AG04450 (cell line): ENCODE results near the gene MYO5A. TPM values are rescaled to one million over a fixed set of nuclear protein-coding genes. Genes with fewer than 3 reads are reported as not detected.

ENCODE experiments used
- CTCF ChIA-PET: fragments of 300-600, 350-600 bp; formaldehyde crosslinking; extraction: SDS; loops from one replicate; lab custom pipeline; 2022; ENCODE audit warnings: antibody characterized with exemption, inconsistent platforms; lab: Charles Lee
- POLR2A ChIA-PET: fragments of 350-600 bp; formaldehyde crosslinking; extraction: SDS; loops from one replicate; lab custom pipeline; 2021; ENCODE audit warnings: antibody characterized with exemption, inconsistent platforms; lab: Yijun Ruan, JAX
- DNase-seq: peaks from one replicate; pipeline ENCODE4 v3.0.0-alpha.2; 2011; ENCODE audit warnings: low read depth, low spot score
- H3K27ac ChIP-seq: one replicate; pipeline ENCODE4 v1.5.1; 2012; ENCODE audit warnings: low read depth, low read length, control low read depth
- H3K27me3 ChIP-seq: one replicate; pipeline ENCODE4 v1.6.0; 2012; ENCODE audit warnings: low read length; ENCODE audit not compliant: control insufficient read depth, insufficient read depth
- H3K4me3 ChIP-seq: 2 replicates; pipeline ENCODE4 v1.5.1; 2011; ENCODE audit warnings: mild to moderate bottlenecking, low read depth, low read length, control low read depth
- H3K9me3 ChIP-seq: 2 replicates; pipeline ENCODE4 v1.5.1; 2012; ENCODE audit warnings: low read length; ENCODE audit not compliant: control insufficient read depth, insufficient read depth
- polyA plus RNA-seq: library from polyadenylated mRNA; depleted of rRNA; stranded (reverse); fragments of >200 nt; gene quantifications from 2 replicates; pipeline ENCODE4 v1.2.3, GENCODE V29; 2011
- TF ChIP-seq, protein P1 (sequence below): IDR thresholded peaks from 2 replicates; pipeline ENCODE4 v1.5.1; 2011; ENCODE audit warnings: low read depth, low read length, control low read depth, inconsistent platforms

Gene MYO5A
- polyA plus RNA-seq, 1 experiment: 37.2 TPM

DNA sequence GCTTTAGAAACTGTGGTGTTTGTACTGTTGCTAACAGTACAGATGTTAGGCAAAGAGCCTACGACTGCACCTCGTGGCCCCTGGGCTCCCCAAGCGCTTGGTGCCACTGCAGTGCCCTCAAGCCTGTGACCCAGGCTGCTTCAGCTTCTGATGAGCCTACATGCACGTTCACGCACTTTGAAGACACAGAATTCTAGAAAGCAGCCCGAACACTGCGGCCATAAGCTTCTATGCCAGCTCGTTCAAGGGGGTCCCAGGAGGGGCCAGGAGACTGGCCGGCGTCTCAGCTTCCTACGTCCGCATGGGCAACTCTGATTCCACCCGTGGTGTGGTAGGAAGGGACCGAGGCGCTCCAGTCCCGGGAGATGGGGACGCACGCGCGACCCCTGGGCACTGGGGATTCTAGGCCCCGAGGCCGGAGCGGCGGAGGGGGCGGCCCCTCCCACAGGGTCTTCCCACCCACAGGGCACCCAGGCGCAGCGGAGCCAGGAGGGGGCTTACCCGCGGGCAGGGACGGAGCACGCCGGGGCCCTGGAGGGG lies 233.7 kb downstream of the MYO5A start:
- Histone ChIP-seq H3K27ac (no peak overlapping the region), H3K27me3 (peaks cover 34% of the 10 kb centered on the region), H3K9me3 (no peaks in the 10 kb centered on the region), H3K4me3 (no peak overlapping the region)
- DNase-seq: no peak
- TF ChIP-seq, protein P1, sequence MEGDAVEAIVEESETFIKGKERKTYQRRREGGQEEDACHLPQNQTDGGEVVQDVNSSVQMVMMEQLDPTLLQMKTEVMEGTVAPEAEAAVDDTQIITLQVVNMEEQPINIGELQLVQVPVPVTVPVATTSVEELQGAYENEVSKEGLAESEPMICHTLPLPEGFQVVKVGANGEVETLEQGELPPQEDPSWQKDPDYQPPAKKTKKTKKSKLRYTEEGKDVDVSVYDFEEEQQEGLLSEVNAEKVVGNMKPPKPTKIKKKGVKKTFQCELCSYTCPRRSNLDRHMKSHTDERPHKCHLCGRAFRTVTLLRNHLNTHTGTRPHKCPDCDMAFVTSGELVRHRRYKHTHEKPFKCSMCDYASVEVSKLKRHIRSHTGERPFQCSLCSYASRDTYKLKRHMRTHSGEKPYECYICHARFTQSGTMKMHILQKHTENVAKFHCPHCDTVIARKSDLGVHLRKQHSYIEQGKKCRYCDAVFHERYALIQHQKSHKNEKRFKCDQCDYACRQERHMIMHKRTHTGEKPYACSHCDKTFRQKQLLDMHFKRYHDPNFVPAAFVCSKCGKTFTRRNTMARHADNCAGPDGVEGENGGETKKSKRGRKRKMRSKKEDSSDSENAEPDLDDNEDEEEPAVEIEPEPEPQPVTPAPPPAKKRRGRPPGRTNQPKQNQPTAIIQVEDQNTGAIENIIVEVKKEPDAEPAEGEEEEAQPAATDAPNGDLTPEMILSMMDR: no peak
- ChIA-PET CTCF (no interaction called here), POLR2A (interaction anchor here (0.7 kb wide), 1 partner anchor 133 kb away, joined by 3 read pairs; no protein-coding TSS in a partner anchor)

DNA sequence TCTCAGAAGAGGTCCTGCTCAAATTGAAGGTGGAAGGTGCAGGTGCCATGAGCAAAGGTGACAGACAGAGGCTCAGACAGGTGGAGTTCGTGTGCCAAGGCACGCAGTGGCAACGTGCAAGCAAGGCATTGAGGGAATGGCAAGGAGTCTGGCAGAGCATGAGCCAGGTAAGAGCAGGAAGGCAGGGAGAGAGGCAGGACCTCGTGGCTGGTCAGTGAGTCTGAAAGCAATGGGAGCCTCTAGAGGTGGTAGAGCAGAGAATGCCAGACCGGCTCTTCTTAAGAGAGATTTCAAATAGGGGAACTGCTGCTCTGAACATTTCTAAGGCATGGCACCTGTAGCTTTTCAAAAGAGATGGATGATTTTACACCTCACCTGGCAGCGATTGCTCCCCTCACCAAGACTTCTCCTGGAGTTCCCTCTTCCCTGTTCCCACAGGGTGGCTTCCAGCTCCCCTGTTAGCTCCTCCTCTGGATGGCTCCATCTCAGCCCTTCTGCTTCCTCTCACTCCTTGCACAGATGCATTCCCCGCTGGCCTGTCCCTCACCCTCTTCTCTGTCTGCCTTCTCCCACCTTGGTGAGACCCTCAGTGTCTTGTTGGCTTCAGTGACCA lies 235.8 kb downstream of the MYO5A start:
- CTCF ChIA-PET: no interaction called here
- Histone ChIP-seq H3K27ac (no peak overlapping the region), H3K27me3 (peaks cover 34% of the 10 kb centered on the region), H3K4me3 (no peak overlapping the region), H3K9me3 (no peaks in the 10 kb centered on the region)
- POLR2A ChIA-PET: no interaction called here
- TF ChIP-seq, protein P1: no peak
- DNase-seq: no peak

DNA sequence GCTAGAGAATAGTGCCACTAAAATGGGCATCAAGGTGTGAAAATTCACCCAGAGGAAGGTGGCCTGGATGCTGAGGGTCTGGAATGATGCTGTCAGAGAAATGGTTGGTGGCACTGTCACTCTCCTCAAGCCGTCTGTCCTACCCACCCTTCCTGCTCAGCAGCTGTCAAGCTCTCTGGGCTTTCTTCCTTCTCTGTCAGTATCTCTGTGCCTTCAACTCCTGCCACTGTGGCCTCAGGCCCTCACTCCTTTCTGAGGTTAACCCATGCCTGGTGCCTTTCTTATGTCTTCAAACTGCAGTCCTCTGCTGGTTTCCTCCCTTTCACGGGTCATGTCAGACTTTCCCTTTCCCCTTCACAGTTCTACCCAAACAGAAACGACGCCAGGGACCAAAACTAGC lies 237.5 kb downstream of the MYO5A start:
- ChIA-PET CTCF (no interaction called here), POLR2A (no interaction called here)
- TF ChIP-seq, protein P1: no peak
- DNase-seq: no peak
- Histone ChIP-seq H3K27me3 (peaks cover 31% of the 10 kb centered on the region), H3K27ac (no peak overlapping the region), H3K4me3 (no peak overlapping the region), H3K9me3 (no peaks in the 10 kb centered on the region)

DNA sequence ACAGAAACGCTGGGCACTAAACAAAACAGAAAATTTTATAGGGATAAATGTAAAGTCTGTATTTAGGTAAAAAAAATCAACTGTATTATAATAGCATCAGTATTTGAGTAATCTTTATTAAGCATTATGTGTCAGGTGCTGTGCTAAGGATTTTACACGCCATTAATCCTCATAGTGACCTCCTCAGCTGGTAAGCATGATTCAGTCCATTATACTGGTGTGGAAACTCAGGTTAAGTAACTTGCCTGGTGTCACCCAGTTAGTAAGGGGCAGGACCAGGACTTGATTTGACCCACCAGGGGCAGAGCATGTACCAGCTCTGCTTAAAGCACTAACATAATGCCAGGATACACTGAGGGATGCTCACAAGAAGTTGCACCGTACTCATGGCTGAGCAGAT lies 237.9 kb downstream of the MYO5A start:
- TF ChIP-seq, protein P1: no peak
- ChIA-PET POLR2A (no interaction called here), CTCF (no interaction called here)
- no peak overlapping the region for H3K4me3 ChIP-seq
- H3K27me3 ChIP-seq: peaks cover 27% of the 10 kb centered on the region
- DNase-seq: no peak
- no peak overlapping the region for H3K27ac ChIP-seq
- H3K9me3 ChIP-seq: no peaks in the 10 kb centered on the region; the same call in 1 of the 2 replicates

DNA sequence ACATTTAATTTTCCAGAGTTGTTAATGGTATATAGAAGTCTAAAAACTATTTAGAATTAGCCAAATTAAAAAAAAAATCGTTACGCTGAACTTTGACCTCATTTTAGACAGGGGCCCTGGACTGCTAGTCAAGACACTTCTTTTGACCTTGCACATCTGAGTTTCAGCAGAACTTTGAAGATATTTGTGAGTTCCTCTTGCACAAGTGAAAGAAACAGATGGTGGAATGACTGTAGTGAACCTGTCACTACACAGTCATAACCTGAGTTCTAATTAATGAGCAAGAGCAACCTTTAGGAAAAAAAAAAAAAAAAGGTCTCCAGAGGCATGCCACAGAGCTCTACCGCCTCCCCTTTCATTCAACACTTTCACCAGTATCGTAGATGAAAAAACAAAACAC lies 238.4 kb downstream of the MYO5A start:
- H3K4me3 ChIP-seq: no peak overlapping the region
- no peak for DNase-seq
- no peak overlapping the region for H3K27ac ChIP-seq
- TF ChIP-seq, protein P1: no peak
- H3K27me3 ChIP-seq: peaks cover 25% of the 10 kb centered on the region
- H3K9me3 ChIP-seq: peaks cover 2% of the 10 kb centered on the region; the same call in 1 of the 2 replicates
- ChIA-PET CTCF (no interaction called here), POLR2A (no interaction called here)
